HepG2 (cell line): Measurements from ENCODE around the gene FTCD.
A peak's percentile ranks its signal among the peaks of the same experiment; 100 is the strongest.

Source experiments
- CTCF ChIP-seq: sonication (generic); formaldehyde crosslinking; IDR thresholded peaks from 2 replicates; pipeline ENCODE4 v1.5.0; 2020; ENCODE audit warnings: mild to moderate bottlenecking, missing genetic modification reagents, moderate library complexity
- E2F5 ChIP-seq: sonication (generic); formaldehyde crosslinking; conservative IDR thresholded peaks from 2 replicates; pipeline ENCODE4 v1.4.0; 2020; ENCODE audit warnings: missing genetic modification reagents
- ELF1 ChIP-seq: sonication (generic); formaldehyde crosslinking; IDR thresholded peaks from 2 replicates; pipeline ENCODE4 v1.4.0; 2020; ENCODE audit warnings: missing genetic modification reagents
- MAF1 ChIP-seq: sonication (generic); formaldehyde crosslinking; IDR thresholded peaks from 2 replicates; pipeline ENCODE4 v1.5.0; 2020; ENCODE audit warnings: missing genetic modification reagents, borderline replicate concordance
- MAFG ChIP-seq: sonication (generic); formaldehyde crosslinking; IDR thresholded peaks from 2 replicates; pipeline ENCODE4 v1.5.1; 2020; ENCODE audit warnings: mild to moderate bottlenecking, missing genetic modification reagents
- THAP9 ChIP-seq: sonication (generic); formaldehyde crosslinking; IDR thresholded peaks from 2 replicates; pipeline ENCODE4; 2020; ENCODE audit warnings: missing genetic modification reagents, mild to moderate bottlenecking, borderline replicate concordance

GRCh38 chr21:46153247-46154154, 1.9 kb downstream of the FTCD start:
- TF ChIP-seq THAP9 (CRISPR knock-in tag) (no peak), MAFG (no peak), E2F5 (CRISPR knock-in tag) (no peak; the same call in 1 of the 2 replicates), MAF1 (0 out of 2 replicates have a peak, but pooled peaks have one; percentile 56), CTCF (CRISPR knock-in tag) (peak; percentile 82), ELF1 (CRISPR knock-in tag) (no peak)
